Kidney capillary endothelial cell (primary cell): ENCODE data around the gene COA6.
"Not testable (repeated sequence)": the region's sequence is repeated elsewhere in the genome, so short reads cannot be mapped to it uniquely, and the experiment has no call there.

Experiments used
- DNase-seq: peaks from one replicate; pipeline ENCODE4 v3.0.0-alpha.2; 2018; ENCODE audit warnings: low spot score

The COA6 gene

DNA sequence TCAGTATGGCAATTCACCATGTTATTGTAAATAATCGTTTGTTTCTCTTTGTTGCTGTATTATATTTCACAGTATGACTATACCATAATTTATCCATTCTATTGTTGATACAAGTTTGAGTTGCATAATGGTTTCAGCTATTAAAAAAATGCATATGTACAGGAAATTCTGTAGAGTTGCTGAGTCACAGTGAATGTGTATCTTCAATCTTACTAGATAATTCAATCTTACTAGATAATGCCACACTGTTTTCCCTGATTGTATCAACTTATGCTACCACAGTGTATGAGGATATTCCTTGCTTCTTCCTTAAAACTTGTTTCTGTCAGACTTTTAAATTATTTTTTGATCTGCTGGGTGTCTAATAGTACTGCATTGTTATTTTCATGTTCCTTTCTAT is 3.5 kb upstream of the COA6 start:
- no peak for DNase-seq

DNA sequence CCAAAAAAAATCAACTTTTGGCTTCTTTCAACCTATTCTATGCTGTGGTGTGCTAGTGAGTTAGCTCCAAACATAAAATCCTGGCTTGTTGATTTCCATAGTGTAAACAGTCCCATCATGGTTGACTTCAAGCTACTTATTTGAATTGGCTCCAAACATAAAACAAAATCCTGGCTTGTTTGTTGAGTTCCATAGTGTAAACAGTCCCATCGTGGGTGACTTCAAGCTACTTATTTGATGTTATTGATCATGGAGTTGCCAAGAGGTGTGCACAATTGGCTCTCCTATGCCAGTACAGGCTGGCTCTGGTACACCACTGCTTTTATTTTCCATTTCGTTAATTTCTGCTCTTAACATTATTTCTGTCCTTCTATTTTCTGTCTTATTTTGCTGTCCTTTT is 1.8 kb upstream of the COA6 start:
- DNase-seq, result no peak

DNA sequence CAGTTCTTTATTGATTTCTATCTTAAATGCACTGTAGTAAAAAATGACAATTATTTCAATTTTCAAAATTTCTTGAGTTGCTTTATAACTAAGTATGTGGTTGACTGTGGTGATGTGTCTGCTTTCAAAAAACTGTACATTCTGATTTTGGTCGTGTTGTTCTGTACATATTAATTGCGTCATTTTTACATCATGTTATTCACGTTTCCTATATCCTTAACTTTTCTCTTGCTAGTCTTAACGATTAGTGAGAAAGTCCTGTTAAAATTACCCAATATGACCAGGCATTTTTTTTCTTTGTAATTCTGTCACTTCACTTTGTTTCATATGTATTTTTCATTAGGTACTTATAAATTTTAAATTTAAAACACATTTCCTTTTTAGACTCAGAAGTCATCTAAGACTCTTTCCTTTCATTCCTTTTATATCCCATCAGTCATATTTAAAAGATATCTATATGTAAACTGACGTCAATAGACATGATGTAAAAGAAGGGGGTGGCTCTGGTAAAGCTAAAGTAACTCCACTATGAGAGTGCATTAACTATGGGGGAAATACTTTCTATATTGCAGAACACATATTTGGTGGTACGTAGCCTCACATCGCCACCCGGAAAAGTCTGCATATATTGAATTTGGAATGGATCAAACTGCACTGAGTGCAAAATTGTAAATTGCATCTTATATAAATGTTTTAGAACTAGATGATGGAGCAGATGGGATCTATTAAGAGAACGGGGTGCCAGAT is 1.1 kb upstream of the COA6 start:
- DNase-seq, result no peak

DNA sequence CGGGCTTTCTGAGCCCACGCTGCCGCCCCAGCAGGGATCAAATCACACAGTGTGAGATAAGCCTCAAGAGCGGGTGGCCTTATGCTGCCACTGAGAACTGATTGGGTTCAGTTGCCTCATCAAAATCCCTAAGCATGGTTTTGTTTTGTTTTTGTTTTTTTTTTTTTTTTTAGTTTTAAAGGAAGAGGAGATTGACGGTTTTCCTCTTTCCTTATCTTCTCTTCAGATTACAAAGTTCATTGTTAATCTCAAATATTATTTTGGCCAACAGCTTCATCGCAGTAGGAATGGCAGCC is 651 bp downstream of the COA6 start:
- DNase-seq, result no peak

DNA sequence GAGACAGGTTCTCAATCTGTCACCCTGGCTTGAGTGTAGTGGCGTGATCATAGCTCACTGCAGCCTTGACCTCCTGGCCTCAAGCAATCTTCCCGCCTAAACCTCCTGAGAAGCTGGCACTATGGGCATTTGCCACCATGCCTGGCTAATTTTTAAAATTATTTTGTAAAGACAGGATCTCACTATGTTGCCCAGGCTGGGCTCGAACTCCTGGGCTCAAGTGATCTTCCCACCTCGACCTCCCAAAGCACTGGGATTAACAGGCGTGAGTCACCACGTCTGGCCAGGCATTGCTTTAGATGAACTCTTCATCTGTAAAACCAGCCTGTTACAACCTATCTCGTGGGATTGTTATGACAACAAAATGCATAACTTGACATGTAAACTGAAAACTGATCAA is 2.4 kb downstream of the COA6 start:
- DNase-seq, result no peak

DNA sequence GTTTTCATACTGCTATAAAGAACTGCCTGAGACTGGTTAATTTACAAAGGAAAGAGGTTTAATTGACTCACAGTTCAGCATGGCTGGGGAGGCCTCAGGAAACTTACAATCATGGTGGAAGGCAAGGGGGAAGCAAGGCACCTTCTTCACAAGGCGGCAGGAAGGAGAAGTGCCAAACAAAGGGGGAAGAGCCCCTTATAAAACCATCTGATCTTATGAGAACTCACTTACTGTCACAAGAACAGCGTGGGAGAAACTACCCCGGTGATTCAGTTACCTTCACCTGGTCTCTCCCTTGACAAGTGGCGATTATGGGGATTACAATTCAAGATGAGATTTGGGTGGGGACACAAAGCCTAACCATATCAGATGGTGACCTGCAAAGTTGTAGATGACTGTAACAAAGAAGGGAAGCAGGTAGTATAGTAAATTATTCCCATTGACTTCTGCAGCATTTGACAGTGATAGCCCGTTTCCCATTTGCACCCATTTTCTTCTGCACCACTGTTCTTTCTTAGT is 6.4 kb downstream of the COA6 start:
- not testable (repeated sequence) for DNase-seq

DNA sequence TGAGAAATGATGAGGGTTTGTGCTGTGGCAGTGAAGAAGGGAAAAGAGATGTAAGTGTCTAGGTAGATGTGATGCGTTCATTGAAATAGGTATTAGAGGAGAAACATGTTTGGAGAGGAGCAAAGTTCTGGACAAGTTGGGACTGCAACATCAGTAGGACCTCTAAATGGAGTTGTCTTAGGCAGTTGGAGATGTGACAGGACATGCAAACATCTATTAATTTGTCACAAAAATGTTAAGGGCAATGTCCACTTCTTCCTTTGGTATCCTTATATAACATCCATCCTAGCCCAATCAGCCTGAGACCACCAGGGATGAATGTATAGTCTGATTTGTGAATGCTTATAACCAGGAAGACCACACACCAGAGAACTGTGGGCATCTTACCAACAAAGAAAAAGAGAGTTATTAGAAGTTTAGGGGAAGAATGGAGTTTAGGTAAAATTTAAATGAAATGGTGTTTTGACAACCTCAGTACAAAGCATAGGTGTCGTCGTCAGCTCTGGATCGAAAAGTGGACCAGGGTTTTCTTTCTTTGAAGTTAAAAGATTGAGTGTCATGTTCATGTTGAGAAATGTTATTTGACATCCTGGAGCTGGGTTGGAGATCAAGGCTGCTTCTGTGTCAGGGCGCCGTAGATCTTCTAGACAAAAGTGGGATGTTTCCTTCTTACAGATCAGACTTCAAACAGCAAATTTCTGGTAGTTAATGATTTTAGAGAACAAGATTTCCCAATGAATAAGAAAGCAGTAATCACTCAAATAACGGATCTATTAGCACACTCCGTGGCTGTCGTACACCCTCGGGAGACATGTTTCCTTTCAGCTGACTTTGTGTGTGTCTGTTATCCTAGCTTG is 8.7 kb downstream of the COA6 start:
- DNase-seq, result no peak

DNA sequence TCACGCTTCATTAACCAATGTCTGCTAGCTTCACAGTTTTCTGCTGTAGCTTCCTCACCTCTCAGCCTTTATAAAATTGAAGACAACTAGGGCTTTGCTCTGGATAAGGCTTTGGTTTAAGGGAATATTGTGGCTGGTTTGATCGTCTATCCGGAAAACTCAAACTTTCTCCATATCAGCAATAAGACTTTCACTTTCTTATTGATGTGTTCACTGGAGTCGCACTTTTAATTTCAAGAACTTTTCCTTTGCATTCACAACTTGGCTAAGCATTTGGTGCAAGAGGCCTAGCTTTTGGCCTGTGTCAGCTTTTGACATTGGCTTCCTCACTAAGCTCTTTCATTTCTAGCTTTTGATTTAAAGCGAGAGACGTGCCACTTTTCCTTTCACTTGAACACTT is 12.9 kb downstream of the COA6 start:
- DNase-seq, result no peak

DNA sequence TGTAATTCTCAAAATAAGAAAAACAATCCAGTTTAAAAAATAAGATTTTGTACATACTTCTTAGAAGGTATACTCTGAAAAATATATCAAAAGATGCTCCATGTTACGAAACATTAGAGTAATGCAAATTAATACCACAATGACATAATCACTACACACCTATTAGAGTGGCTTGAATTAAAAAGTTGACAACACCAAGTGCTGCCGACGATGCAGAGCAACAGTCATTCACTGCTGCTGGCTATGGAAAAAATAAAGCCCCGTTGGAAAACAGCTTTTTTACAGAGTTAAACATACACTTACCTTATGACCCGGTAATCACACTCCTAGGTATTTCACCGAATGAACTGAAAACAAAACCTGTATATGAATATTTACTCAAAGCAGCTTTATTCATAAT is 14.8 kb downstream of the COA6 start:
- DNase-seq, result no peak

DNA sequence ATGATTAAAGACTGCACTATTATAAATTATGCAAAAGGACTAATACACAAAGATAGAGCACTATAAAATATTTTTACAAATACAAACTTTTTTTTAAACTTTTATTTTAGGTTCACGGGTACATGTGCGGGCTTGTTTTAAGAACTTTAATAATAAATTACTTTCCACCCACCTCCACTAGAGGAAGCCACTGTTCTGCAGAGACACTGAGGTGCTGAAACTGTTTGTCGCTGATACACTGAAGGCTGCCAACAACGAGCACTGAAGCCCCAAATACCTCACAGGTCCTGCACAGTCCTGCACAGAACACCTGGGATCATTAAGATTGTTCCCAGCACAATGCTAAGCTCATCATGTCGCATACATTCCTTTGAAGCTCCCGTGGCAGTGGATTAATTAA is 19.9 kb downstream of the COA6 start:
- no peak for DNase-seq

DNA sequence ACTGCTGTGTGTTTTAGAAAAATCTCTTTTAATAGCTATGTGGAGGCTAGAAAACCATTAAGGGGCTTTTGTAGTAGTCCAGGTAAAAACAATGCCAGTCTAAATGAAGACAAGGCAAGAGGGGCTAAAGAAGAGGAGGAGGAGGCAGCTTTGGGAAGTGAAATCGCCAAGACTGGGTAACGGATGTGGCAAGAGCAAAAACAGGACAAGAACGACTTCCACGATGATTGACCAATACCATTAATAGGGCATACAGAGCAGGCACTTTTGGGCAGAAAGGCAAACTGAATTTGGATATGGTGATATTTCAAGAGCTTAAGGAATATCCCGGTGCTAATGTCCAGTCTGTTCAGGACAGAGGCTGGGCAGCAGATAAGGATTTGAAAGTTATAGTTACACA is 22.0 kb downstream of the COA6 start:
- DNase-seq, result no peak

DNA sequence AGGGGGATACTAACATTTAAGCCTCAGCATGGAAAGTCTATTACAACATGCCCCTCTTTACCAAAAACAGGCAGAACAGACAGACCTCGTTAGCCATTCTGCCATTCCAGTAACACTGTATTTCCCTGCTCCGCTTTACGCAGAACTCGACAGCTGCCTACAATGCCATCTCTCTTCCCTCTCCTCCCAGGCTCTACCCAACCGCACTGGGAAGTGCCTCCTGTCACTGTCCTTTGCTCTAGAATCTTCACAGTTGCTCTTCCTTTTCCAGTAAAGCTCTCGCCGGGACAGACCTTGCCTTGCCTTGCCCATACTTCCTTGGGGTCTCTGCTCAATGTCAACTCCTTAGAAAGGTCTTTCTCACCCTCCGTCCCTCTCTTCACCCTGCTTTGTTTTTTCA is 22.8 kb downstream of the COA6 start:
- no peak for DNase-seq

DNA sequence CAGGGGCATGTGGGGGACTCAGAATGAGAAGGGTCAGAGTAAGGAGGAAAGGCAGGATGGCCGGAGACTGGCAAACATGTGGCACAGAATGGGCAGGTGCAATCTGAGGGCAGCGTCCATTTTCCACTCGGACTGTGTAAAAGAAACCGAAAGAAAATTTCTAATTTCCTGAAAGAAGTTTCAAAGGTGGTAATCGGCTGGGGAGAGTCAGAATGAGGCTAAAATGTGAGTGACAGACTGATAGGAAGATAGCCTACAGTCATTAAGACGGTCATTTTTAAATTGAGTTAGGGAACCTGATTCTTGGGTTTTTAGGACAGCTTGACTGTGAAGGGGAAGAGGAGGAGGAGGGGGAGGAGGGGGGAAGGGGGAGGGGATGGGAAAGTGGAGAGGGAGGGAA is 23.6 kb downstream of the COA6 start:
- no peak for DNase-seq

DNA sequence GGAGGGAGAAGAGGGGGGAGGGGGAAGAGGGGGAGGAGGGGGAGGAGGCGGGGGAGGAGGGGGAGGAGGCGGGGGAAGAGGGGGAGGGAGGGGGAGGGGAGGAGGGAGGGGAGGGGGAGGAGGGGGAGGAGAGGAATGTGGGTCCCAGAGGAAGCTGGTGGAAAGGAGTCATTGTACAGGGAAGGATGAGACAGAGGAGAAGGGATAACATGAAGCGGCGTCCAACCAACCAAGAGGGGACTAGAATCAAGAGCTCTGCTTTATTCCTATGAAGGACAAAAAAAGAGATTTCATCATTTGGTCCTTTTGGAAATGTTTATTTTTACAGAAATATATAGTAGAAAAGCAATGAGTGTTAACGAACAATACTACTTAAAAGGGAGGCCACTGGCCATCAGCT is 24.5 kb downstream of the COA6 start:
- no peak for DNase-seq

DNA sequence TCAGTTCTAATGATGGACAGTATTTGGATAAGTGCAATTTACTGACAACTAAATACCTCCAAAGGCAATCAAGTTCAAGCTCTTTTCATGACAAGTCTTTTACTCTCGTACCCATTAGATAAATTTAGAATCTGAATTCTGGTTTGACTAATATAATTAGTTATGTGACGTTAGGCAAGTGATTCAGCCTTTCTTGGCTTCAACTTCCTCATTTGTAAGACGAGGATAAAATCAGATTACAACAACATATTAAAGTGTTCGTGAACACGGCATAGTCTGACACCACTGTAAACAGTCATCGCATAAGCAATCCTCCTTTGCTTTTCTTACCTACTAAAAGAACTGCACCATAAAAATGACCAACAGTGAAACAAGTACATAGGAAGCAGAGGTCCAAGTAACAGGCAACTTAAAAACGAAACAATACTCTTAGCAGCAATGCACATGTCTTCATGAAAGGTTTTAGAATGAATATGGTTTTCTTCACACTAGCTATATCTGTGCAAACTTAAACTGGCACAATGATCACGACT is 25.7 kb downstream of the COA6 start:
- DNase-seq, result no peak

DNA sequence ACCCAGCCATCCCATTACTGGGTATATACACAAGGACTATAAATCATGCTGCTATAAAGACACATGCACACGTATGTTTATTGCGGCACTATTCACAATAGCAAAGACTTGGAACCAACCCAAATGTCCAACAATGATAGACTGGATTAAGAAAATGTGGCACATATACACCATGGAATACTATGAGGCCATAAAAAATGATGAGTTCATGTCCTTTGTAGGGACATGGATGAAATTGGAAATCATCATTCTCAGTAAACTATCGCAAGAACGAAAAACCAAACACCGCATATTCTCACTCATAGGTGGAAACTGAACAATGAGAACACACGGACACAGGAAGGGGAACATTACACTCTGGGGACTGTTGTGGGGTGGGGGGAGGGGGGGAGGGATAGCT is 26.3 kb downstream of the COA6 start:
- not testable (repeated sequence) for DNase-seq

DNA sequence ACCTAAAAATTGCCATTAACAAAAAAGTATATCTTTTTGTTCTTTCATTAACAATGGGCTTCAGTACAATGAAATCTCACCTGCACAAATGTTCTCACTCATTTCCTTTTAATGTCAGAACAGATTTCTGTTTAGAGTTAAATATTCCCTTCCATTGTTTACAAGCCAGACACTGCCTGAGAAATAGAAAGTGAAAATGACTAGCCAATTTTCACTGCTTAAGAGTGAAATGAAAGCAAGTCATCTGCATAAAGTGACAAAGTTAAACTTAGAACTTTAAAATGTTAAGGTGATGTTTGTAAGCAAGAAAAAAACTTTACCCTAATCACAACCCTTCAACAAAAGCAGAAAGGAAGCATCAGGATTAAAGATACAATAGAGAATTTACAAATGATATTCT is 27.5 kb downstream of the COA6 start:
- peak; percentile 6 for DNase-seq

DNA sequence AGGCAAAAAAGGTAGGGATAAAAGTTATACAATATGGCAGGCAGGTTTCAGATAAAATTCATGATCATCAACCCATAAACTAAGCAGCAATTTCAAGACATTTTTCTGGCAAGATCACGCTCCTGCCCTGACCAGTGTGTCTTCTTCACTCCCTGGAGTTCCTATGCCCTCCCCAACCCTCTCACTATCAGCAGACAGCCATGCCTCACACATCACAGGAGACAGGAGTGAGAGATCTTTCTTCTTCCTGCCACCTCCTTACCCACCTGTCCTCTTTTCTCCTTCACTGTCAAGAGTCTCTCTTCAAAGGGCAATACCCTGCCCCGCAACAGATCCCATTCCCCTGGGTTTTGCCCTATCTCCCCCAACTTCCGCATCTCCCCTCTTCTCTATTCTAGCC is 28.4 kb downstream of the COA6 start:
- no peak for DNase-seq

DNA sequence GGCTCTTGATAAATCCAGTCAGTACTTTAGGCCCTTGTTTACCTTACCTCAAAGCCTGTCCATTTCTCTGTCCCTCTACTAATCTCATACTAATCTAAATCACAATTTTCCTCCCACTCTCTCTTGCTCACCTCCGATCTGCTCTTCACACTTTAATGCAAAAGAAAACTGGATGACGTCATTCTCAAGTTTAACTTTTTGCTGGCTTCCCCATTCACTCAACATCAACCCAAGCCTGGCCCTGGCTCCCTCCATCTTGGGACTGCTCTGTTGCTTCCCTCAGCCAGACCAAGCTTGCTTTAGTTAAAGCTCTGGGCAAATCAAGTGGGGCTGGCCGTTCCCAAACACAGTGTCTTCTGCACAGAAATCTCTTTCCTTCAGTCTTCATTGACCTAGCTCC is 29.7 kb downstream of the COA6 start:
- DNase-seq, result no peak

DNA sequence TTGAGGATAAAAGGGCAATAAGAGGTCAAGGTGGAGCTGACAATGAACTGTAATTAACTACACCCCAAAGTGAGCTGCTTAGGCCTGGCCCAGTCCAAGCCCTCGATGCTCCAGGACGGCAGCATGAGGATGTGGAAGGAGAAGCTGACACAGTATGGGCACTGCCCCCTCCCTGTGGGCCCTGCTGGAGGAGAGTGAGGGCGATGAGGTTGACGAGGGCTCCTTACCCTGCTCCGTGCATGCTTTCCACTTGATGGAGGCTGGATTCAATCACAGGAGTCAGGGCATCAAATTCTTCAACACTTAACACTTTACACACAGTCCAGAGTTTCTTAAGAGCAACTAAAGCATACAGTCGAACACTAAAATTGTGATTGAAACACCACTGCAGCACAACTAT is 32.4 kb downstream of the COA6 start:
- DNase-seq, result no peak

DNA sequence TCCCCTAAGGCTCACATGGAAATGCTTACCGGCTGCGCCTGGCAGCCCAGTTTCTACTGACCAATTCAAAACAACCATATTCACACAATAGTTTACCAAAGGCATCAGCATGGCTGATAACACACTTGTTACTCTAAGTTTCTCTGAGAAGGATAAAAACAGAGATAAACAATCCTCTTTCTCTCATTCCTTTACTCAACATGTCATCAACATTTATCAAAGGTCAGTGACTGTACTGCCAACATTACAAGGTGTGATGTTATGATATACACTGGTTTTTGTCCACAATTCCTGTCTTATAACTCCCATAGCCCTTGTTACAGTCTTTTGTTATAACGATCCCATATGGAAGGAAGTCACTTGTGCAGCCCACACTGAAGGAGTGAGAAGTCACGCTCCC is 33.6 kb downstream of the COA6 start:
- no peak for DNase-seq

DNA sequence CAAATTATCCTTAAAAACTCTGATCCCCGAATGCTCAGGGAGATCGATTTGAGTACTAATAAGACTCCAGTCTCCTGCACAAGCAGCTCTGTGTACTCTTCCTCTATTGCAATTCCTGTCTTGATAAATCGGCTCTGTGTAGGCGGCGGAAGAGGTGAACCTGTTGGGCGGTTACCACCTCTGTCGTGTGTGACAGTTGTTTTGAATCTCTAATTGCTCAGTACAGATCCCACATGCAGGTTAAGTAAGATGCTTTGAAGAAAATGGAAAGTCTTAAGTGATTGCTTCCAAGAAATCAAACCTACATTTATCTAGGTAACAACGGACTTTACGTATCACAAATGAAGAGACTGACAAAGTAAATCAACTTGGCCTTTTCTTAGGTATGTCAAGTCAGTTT is 35.5 kb downstream of the COA6 start:
- DNase-seq, result no peak

DNA sequence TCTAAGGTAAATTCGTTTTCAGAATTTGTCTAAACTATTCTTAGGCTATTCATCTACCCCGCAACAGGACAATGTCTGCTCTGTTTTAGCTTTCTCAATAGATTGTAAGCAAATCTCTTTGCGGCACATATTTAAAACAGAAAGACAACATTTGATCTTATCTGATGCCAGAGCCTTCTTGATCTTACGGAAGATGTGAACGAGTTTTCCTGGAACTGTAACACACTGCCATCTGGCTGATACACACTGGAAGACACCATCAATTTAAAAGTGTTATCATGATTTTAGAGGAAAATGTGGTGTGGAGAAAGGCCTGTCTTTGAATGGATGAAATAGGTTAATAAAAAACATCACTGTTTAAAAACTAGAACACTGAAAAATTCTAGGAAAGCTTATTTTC is 36.1 kb downstream of the COA6 start:
- DNase-seq, result no peak
